8988T (cell line): ENCODE measurements around the gene ACTR3.
A peak's percentile ranks its signal among the peaks of the same experiment; 100 is the strongest.

ENCODE experiments used
- DNase-seq: peaks from one replicate; pipeline ENCODE4 v3.0.0; 2011

ACTR3 gene

DNA sequence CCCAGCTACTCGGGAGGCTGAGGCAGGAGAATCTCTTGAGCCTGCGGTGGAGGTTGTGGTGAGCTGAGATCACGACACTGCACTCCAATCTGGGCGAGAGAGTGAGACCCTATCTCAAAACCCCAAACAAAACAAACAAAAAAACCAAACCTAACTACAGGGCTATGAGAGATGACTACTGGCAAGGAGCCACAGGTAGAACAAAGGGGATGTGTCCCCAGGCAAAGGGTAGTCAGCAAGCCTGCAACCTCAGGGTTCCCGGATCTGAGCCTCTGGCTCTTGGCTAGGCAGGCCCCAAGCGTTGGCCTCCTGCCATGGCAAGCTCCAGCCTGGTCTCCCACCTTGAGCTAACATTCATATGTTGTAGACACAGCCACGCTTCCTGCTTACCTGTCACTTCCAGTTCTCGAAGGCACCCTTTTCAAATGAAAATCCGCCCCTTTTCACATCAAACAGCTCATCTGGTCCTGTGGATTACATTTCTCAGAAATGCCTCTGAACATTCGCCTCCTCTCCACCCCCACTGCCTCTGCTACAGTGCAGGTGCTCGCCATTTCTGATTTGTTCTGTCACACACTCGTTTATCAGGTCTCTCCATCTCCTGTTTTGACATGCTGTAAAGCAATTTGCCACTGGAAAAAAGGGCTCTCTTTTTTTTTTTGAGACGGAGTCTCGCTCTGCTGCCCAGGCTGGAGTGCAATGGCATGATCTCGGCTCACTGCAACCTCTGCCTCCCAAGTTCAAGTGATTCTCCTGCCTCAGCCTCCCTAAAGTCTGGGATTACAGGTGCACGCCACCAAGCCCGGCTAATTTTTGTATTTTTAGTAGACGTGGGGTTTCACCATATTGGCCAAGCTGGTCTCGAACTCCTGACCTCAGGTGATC lies 13.1 kb upstream of the ACTR3 start:
- no peak for DNase-seq

DNA sequence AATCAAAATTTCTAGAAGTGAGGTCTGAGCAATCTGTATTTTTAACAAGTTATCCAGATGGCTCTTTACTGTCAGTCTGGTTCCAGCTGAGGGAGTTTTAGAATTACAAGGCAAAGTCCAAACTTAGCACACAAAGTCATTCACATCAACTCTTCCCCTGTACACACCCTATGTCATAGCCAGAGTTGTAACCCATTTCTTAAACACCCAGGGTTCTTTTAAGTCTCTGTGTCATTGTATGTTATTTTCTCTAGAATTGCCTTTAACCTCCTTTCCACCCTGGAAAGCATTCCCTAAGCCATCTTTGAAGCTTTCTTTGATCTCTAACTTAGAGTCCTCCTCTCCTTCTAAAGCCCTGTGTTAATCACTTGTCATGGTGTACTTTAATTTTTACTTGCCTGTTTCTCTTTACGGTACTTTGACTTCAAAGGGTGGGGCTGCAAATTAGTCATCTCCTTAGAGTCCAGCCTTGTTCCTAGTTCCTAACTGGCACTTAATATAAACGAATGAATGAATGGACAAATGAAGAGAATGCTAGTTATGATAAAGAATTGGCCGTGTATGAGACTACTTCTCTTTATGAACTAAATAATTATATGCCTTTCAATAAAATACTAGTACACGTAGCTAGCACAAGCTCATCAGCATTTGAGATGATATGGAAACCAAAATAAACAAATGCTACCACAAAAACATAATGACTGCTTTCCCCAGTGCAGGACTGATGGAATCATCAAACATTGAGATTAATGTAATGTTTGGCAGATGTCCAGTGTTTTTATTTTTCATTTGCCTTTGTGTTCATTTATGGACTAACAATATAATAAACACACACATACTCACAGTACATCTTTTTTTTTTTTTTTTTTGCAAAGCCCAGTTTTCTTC lies 11.9 kb upstream of the ACTR3 start:
- DNase-seq: no peak

DNA sequence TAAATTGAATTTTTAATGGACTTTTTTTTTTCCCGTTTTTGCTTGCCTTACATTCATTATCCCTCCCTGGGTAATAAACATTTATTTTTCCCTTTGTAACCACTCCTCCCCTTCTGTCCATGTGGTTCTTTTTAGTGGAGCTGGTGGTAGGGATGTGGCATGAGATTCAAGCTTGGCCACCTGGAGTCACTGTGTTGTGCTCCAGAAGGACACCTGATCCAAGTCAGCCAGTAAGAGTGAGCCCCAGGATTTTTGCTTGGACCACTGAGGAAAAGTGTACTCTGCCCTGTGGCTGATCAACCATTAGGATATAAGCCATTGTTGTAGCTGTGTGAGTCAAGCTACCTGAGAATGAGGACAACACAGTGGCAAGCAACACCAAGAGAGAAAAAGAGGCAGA lies 11.1 kb upstream of the ACTR3 start:
- no peak for DNase-seq

DNA sequence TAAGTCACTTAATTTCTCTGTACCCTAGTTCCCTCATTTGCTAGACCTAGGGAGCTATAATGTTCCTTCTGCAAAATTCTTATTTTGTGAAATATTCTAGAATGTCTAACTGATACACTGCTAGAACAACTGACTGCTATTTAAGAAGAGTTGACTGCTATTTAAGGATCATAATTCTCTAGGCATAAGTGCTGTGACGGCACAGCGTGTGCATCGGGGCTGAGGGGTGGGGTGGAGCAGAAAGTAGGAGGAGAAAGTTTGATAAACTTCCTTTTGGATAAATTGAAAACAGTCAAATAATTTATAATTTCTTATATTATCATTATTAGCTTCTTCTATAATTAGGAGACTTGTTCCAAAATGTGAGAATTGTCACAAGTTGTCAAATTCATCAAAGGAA lies 10.4 kb upstream of the ACTR3 start:
- DNase-seq: no peak

DNA sequence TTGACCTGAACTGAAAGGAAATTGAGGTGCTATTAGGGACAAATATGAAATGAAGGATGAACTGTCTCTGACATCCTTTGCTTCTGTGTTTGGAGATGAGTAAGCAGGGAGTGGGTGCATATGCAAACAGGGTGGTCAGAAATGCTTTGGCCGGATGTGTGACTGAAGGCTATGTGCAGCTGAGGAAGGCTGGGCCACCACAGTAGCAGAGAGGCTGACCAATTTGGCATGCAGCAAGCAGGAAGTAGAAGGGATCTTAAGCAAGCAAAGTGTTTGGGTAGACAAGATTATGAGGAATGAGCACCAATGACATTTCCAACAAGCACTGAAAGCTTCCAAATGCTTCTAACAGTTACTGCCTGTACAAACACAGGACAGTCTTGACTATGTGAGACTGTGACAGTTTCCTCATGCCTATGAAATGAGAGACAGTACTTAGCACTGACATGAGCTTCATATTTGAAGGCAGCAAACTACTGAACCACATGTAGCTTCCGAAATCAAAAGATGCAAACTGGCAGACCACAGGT lies 3.3 kb upstream of the ACTR3 start:
- no peak for DNase-seq

DNA sequence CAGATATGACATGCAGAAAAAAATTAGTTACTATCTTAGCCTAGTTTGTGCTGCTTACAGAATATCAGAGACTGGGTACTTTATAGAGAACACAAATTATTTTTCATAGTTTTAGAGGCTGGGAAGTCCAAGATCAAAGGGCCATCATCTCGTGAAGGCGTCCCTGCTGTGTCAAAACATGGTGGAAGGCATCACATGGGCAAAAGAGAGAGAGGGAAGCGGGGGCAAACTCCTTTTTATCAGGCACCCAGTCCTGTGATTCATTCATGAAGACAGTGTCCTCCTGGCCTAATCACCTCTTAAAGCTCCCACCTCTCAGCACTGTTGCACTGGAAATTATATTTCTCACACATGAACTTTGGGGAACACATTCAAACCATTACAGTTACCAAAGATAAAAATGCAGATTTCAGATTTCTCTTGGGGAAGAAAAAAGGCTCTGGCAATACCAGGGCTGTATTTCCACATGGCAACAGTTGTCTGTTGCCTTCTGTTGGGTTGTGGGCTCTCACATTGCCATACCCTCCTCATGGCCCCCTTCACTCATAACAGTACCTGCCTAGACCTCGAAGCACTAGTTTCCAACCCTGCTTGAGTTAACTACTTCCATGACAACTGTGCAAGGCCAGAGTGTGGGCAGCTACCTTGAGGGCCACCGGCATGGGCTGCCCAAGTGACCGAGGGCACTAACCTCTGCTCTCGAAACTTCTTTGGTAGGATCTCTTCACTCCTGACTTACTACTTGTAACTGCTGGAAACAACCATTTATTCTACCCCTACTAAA lies 2.7 kb upstream of the ACTR3 start:
- DNase-seq: no peak

DNA sequence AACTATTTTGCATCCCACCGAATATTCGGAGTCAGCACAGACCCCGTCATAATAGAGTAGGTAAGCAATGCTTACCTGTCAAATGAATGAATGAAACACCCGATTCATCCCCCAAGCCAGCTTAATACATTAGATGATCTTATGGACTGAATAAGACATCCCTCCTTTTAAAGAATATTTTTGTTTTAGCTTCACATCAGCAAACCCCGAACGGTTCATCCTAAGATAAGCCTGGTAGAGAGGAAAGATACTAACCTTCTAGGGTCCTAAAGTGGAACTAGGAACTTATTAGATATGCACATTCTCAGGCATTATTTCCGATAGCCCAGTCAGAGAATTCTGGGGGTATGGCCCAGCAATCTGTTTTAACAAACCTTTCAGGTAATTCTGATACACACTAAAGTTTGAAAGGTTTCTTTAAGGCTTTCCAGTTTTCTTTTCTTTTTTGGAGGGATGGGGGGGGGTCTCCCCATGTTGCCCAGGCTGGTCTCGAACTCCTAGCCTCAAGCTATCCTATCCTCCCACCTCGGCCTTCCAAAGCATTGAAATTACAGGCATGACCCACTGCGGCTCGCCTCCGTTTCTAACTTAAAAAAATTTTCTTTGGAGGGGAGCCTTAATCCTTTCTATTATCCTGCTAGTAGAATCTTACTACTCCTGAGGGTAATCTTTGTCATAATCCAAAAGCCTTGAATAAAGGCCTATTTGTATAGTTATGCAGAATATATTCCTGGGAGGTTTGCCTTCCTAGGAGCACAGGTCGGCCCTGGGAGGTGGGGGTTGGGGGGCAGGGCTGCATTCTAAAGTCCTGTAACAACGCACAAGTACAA lies 1.0 kb upstream of the ACTR3 start:
- DNase-seq: no peak

DNA sequence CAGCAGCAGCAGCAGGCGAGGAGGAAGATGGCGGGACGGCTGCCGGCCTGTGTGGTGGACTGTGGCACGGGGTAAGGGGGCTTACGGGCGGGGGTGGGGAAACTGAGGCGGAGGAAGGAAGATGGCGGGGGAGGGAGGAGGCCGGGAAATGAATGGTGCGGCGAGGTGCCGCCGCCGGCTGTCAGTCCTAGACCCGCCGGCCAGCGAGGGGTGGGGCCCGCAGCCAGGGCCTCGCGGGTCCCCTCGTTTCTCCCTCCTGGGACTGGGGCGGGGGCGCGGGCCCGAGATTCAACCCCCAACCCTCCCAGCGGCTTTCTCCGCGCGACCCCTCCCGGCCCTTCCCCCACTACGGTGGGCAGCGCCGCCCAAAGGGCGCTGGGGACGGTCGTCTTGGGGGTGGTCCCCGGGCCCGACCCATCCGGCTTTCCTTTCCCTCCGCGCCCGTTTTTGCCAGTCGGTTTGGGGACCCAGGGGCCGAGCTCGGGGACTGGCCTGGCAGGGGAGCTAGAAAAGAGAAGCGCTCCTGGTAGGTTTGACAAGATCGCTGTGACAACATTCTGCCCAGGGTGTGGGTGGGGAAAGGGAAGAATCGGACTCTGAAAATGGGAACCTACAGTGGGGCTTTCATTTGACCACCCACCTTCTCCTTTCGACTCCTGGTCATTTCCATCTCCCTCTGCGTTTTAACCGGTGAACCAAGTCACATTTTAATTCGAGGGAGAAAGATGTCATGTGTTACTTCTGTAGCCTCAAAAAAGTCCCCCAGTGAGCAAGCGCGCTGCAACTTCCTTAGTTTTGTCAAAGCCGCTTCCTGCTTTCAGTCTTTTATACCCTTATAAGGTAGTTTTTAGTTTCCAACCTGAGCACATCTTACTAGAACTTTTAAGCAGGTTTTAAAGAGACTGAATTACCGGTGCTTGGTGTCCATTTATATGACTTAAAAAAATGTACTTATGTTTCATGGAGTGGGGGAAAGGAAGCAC lies 655 bp downstream of the ACTR3 start:
- DNase-seq: peak; percentile 20

DNA sequence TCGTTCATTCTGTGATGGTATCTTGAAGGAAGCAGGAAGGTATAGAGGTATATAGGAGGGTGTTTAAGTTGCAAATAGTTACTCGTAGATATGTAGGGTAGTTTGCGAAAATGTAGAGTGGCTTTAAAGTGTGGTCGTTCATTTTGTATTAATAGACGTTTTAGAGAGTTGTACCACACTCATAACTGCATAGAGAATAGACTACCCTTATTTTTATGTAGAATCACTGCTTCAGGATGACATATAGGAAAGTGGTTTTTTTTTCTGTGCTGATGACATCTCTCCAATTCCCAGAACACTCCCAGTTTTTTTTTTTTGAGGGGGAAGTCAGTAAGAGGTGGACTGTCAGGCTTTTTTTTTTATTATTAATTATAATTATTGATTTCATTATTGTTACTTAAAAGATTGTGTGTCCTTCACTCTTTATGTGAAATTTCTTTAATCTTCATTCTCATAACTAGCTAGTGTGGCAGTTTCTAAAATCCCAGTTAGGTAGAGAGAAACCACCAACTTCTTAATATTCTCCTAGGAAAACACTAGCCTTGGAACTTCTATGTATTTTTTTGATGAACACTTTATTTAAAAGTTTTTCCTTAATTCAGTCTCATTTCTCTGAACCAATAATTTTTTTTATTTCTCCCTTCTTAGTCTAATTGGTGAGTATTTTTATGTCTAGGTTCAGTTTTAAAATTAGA lies 1.5 kb downstream of the ACTR3 start:
- DNase-seq: no peak

DNA sequence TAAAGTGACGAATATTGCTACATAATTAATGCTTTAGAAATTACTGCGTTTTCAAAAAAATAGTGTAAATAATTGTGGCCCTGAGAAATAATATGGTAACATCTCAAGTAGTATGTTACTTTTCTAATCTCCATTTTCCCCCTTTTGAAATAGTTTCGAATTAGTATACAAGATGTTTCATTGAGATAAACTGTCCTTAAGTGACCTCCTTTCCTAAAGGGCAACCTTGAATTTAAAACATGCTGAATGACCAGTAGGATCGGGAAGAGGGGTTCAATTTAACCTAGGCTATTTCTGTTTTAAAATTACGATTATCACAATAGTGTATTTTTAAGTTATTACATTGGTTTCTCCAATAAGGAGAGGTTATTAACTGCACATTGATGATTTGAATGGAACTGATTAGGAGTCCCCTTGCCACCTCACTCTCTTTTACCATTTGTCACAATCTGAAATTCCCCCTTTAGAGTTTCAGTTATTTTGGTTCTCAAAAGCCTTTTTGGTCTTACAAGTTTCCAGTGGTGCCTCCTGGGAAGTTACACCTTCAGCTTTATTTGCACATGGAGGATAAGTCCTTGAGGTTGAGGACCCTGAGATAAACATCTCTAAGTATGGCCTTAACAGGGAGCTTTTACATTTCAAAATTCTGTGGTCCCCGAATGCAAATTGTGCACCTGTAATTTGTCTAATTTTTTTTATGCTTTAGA lies 2.3 kb downstream of the ACTR3 start:
- DNase-seq: no peak

DNA sequence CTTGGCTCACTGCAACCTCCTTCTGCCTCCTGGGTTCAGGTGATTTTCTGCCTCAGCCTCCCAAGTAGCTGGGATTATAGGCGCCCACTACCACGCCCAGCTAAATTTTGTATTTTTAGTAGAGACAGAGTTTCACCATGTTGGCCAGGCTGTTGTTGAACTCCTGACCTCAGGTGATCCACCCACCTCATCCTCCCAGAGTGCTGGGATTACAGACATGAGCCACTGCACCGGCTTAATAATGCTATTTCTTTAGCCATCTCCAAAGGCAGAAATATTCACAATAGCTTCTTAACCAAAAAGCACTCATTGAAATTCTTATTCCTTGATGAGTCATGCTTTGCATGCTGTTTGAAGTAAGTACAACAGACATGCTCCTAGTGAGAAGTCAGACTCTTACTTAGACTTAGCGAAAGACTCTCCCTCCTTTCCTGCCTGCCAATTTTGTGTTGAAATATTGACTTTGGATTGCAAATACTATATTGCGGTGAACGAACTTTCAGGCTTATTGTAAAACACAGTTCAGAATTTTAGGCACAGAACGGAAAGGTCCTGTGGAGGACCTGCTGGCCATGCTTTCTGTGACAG lies 4.4 kb downstream of the ACTR3 start:
- no peak for DNase-seq

DNA sequence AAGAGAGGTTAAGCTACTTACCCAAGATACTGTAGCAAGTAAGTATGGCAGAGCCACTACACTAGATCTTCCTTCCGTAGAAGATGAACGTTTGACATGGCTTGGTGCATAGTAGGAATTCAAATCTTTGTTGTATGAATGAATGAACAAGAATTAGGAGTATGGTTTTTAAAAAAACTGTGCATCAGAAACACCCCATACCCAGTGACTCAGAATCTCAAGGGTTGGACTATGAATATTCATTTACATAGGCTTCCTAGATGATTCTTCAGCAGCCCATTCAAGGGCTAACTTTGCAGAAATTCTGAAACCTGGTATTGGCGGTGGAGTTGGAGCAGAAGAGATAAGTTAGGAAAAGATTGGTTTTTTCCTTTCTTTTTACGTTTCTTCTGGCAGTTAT lies 5.4 kb downstream of the ACTR3 start:
- no peak for DNase-seq

DNA sequence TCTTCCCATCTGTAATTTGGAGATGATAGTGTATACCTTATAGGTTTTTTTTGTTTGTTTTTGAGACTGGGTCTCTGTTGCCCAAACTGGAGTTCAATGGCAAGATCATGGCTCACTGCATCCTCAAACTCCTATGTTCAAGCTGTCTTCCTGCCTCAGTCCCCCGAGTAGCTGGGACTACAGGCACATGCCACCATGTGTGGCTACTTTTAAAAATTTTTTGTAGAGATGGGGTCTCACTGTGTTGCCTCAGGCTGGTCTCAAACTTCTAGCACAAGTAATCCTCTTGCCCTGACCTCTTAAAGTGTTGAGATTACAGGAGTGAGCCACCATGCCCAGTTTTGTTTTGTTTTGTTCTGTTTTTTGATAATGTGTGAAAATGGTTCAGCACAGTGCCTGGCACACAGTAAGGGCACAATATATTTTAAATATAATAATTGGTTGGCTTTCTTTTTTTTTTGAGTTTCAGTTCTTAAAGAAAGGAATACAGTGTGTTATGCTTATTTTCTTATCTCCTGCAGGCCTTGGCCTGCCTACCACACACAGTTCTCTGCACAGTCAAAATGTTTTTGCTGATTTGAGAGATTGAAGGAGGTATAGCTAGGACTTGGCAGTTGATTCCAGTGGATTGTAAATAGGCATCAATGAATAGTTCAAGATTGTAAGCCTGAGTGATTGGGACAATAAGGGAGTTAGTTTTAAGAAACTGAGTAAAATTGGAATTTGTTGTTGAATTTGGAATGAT lies 6.1 kb downstream of the ACTR3 start:
- DNase-seq: no peak

DNA sequence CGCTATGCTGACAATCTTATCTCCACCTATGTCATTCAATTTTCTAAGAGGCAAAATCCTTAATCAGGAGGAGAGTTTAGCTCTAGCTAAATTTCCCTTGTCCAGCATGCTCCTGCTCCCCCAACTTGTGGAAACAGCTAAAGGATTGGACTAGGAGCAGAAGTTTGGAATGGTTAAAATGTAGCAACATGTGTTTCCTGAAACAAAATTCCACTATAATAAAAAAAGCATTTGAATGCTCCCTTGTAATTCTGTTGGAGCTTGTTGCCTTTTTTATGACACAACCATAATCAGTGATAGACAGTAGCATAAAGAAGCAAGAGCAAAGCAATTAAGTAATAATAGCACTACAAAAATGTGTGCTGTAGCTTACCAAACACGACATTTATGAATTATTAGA lies 6.9 kb downstream of the ACTR3 start:
- no peak for DNase-seq

DNA sequence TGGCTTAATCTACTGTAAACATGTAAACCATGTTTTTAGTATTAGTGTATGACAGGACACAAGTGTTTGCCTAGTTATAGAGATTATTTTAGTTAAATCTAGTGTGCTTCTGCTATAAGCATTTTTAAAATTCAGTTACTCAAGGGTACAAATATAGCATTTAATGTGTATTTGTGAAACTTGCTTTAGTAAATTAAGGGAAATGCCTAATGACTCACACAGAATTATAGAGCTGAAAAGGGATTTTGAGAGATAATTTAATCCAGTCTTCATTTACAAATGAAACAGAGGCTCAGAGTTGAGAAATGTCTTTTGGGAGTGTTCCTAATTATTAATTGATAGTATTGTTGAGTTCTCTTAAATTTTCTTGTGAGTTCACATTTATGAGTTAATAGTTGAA lies 8.2 kb downstream of the ACTR3 start:
- DNase-seq: no peak

DNA sequence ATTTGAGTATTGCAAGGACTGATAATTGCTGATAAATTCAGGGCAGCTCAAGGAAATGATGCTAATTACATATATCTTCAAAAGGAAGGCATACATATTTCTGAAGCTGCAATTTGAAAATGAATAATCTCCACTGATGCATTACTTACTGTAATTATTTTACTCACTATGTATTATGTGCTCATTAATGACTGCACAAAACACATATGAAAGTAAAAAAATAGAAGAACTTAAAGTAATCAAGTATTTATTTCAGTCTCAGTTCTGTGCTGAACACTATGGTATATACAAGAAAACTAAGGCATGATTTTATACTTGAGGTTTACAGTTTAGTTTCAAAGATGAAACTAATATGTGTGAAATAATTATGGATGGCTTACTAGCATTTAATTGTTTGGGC lies 9.3 kb downstream of the ACTR3 start:
- DNase-seq: no peak

DNA sequence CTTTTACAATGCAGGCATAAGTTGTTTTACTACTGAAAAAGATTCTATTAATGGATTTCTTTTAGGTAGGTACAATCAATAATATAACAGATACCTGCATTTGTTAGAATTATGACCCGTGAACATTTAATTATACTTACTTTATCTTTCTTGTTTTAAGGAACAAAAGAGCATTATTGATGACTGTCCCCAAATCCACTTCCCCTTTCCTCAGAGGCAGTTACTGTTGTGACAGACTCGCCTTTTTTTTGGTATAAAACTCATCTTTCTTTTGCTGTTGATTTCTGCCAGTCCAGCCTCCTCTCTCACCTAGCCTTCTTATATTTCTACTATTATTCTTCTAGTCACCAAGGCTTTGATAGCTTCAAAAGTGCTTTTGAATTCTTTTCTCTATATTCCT lies 12.1 kb downstream of the ACTR3 start:
- no peak for DNase-seq

DNA sequence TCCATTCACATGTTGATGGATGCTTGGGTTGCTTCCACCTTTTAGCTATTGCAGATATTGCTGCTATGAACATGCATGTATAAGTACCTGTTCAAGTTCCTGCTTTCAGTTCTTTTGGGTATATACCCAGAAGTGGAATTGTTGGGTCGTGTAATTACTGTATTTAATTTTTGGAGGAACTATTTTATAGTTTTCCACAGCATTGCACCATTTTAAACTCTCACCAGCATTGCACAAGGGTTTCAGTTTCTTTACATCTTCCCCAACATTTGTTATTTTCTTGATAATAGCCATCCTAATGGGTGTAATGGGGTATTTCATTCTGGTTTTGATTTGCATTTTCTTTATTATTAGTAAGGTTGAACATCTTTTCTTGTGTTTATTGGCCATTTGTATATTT lies 16.0 kb downstream of the ACTR3 start:
- no peak for DNase-seq
